Activated B cell treated with CpG ODN at 0.5 μM for 24 hours (primary cell): ENCODE measurements around the gene MYPOP. TPM values are rescaled to one million over a fixed set of nuclear protein-coding genes. Genes with fewer than 3 reads are reported as not detected.
A peak's percentile ranks its signal among the peaks of the same experiment; 100 is the strongest.

Experiments used
- ATAC-seq: fragments of 200-7000 bp; cut with Tn5 transposase; one replicate; pipeline ENCODE4 v1.10.0; 2021; ENCODE audit warnings: low read depth, mild to moderate bottlenecking, moderate library complexity
- CTCF ChIA-PET: fragments of 350-600 bp; sonication (Branson Sonifier 250); formaldehyde crosslinking; loops from one replicate; lab custom pipeline; 2021; ENCODE audit warnings: antibody characterized with exemption; lab: Charles Lee
- POLR2A ChIA-PET: fragments of 350-600 bp; sonication (Branson Sonifier 250); formaldehyde crosslinking; loops from one replicate; lab custom pipeline; 2021; ENCODE audit warnings: antibody characterized with exemption; lab: Charles Lee
- DNase-seq: peaks from one replicate; pipeline ENCODE4 v3.0.0; 2022
- H3K27ac Mint-ChIP-seq: one replicate; pipeline ENCODE4 v1.8.0; 2020; ENCODE audit warnings: mixed read lengths
- H3K27me3 Mint-ChIP-seq: one replicate; pipeline ENCODE4 v1.8.0; 2021; ENCODE audit warnings: mixed read lengths
- H3K36me3 Mint-ChIP-seq: one replicate; pipeline ENCODE4 v1.8.0; 2021; ENCODE audit warnings: low read depth, mixed read lengths
- H3K4me1 Mint-ChIP-seq: one replicate; pipeline ENCODE4 v1.8.0; 2021; ENCODE audit warnings: mixed read lengths
- H3K4me3 Mint-ChIP-seq: one replicate; pipeline ENCODE4 v1.8.0; 2020; ENCODE audit warnings: mild to moderate bottlenecking, mixed read lengths
- H3K9me3 Mint-ChIP-seq: one replicate; pipeline ENCODE4 v1.8.0; 2020; ENCODE audit warnings: mixed read lengths
- CTCF ChIP-seq: fragments of 200-600 bp; IDR thresholded peaks from one replicate; pipeline ENCODE4 v1.8.0; 2022; ENCODE audit warnings: antibody characterized with exemption, mild to moderate bottlenecking
- intact Hi-C: fragments of 100-400 bp; cut with micrococcal nuclease; formaldehyde crosslinking; loops from one replicate; pipeline ENCODE4 v1.15.1; 2024
- total RNA-seq: library from RNA; stranded (reverse); gene quantifications from 2 replicates; pipeline ENCODE4 v1.2.3, GENCODE V29; 2022

Gene MYPOP
- total RNA-seq, 1 donor from 2014 or later: 6.0 TPM

GRCh38 chr19:45895519-45895972 is 6.9 kb downstream of the MYPOP start:
- TF ChIP-seq CTCF: no peak
- Mint-ChIP-seq H3K27ac (no peak overlapping the region), H3K27me3 (no peaks in the 10 kb centered on the region), H3K4me1 (peaks cover 23% of the 10 kb centered on the region), H3K4me3 (no peak overlapping the region), H3K9me3 (no peaks in the 10 kb centered on the region), H3K36me3 (peaks cover 29% of the 10 kb centered on the region)
- DNase-seq (no peak), ATAC-seq (no peak)
- POLR2A ChIA-PET: no interaction called here
- intact Hi-C loops: no loop called here
- CTCF ChIA-PET: no interaction called here

GRCh38 chr19:45890877-45891276 is 11.5 kb downstream of the MYPOP start:
- intact Hi-C loops: no loop called here
- no peak overlapping the region for H3K4me3 Mint-ChIP-seq
- no peaks in the 10 kb centered on the region for H3K27me3 Mint-ChIP-seq
- H3K27ac Mint-ChIP-seq: no peak overlapping the region
- H3K4me1 Mint-ChIP-seq: peaks cover 20% of the 10 kb centered on the region
- H3K36me3 Mint-ChIP-seq: peaks cover 22% of the 10 kb centered on the region
- DNase-seq (no peak), ATAC-seq (no peak)
- POLR2A ChIA-PET: no interaction called here
- CTCF ChIA-PET: no interaction called here
- no peaks in the 10 kb centered on the region for H3K9me3 Mint-ChIP-seq
- no peak for TF ChIP-seq CTCF

GRCh38 chr19:45889210-45889885 is 13.1 kb downstream of the MYPOP start:
- Mint-ChIP-seq H3K4me1 (peaks cover 20% of the 10 kb centered on the region), H3K27me3 (no peaks in the 10 kb centered on the region), H3K4me3 (no peak overlapping the region), H3K36me3 (peaks cover 11% of the 10 kb centered on the region), H3K27ac (no peak overlapping the region), H3K9me3 (no peaks in the 10 kb centered on the region)
- TF ChIP-seq CTCF: no peak
- ChIA-PET CTCF (no interaction called here), POLR2A (interaction anchor here (5.0 kb wide), 1 partner anchor 14 kb away, joined by 60 read pairs; the partner anchor contains the start of gene MYPOP)
- DNase-seq (no peak), ATAC-seq (no peak)
- intact Hi-C loops: loop anchor here (5.0 to 10.0 kb wide), 2 partner anchors 128 to 455 kb away; partner anchors contain the start of gene PPP5C

GRCh38 chr19:45887200-45887710 is 15.2 kb downstream of the MYPOP start:
- CTCF ChIA-PET: interaction anchor here (1.4 kb wide), 1 partner anchor 23 kb away, joined by 4 read pairs; the partner anchor contains the start of gene FOXA3
- ATAC-seq (no peak), DNase-seq (no peak)
- POLR2A ChIA-PET: interaction anchor here (0.9 to 5.0 kb wide), 5 partner anchors 16 to 303 kb away, joined by 4 to 60 read pairs (median 15); partner anchors contain the start of genes FOXA3, MYPOP, SIX5 and SYMPK
- Mint-ChIP-seq H3K4me3 (peak overlapping the region; percentile 92), H3K27ac (peak overlapping the region; percentile 94), H3K4me1 (peaks cover 30% of the 10 kb centered on the region), H3K9me3 (no peaks in the 10 kb centered on the region), H3K36me3 (peaks cover 17% of the 10 kb centered on the region), H3K27me3 (no peaks in the 10 kb centered on the region)
- intact Hi-C loops: loop anchor here (2.0 to 10.0 kb wide), 3 partner anchors 130 to 458 kb away; partner anchors contain the start of genes FBXO46 and PPP5C
- no peak for TF ChIP-seq CTCF
